A549 (cell line): ENCODE measurements around the gene CKS2.

Experiments
- CTCF ChIP-seq: fragments of >200 bp; sonication (Bioruptor Twin); formaldehyde crosslinking; IDR thresholded peaks from 3 replicates; pipeline ENCODE4 v1.5.1; 2016
- ESRRA ChIP-seq: fragments of 150-350 bp; IDR thresholded peaks from 2 replicates; pipeline ENCODE4 v1.6.1; 2014; ENCODE audit warnings: mild to moderate bottlenecking, low read length, borderline replicate concordance
- FOSL2 ChIP-seq, 2 experiments: fragments of 450-650 bp in 1 of 2; fragments of >200 bp in 1 of 2; sonication (Bioruptor Twin) in 1 of 2; formaldehyde crosslinking; IDR thresholded peaks; 2 replicates each; pipeline versions ENCODE4 v1.5.0 to v1.6.1; 2016 to 2020; ENCODE audit warnings: mild to moderate bottlenecking in 1 of 2, moderate library complexity in 1 of 2
- MAX ChIP-seq: IDR thresholded peaks from 2 replicates; pipeline ENCODE4 v1.6.1; 2012
- MYC ChIP-seq: IDR thresholded peaks from 2 replicates; pipeline ENCODE4 v1.6.1; 2012; ENCODE audit warnings: mild to moderate bottlenecking, inconsistent platforms, low read length, improper control_type of control experiment, borderline replicate concordance
- POLR2A ChIP-seq: IDR thresholded peaks from 2 replicates; pipeline ENCODE4 v1.6.1; 2012; ENCODE audit warnings: mild to moderate bottlenecking, low read length
- POLR2AphosphoS2 ChIP-seq: conservative IDR thresholded peaks from 2 replicates; pipeline ENCODE4 v1.6.1; 2012; ENCODE audit warnings: low read length, improper control_type of control experiment, inconsistent platforms
- RAD21 ChIP-seq, 2 experiments: fragments of >200 bp in 1 of 2; sonication (Bioruptor Twin) in 1 of 2; formaldehyde crosslinking in 1 of 2; IDR thresholded peaks in 1 of 2; conservative IDR thresholded peaks in 1 of 2; 2 replicates in 1 of 2; 3 replicates in 1 of 2; pipeline ENCODE4 v1.6.1; 2012 to 2018; ENCODE audit warnings: inconsistent platforms in 1 of 2
- REST ChIP-seq: fragments of 200-600 bp; sonication (generic); IDR thresholded peaks from 2 replicates; pipeline ENCODE4 v1.6.1; 2016; ENCODE audit warnings: antibody characterized with exemption, mild to moderate bottlenecking, moderate library complexity
- TP53 ChIP-seq: fragments of 250-450 bp; sonication (Bioruptor Pico); IDR thresholded peaks from 2 replicates; pipeline ENCODE4 v1.5.0; 2021; ENCODE audit warnings: mild to moderate bottlenecking, moderate library complexity
- ZC3H11A ChIP-seq: fragments of 450-650 bp; IDR thresholded peaks from 2 replicates; pipeline ENCODE4 v1.6.1; 2014; ENCODE audit warnings: antibody characterized with exemption, mild to moderate bottlenecking

- TF ChIP-seq MAX (no peak), CTCF (no peak), RAD21 (conservative IDR thresholded peaks at IDR 0.05 in 1 of 2, IDR thresholded peaks at IDR 0.05 in 1 of 2) (no peak), POLR2AphosphoS2 (no peak), POLR2A (no peak), ESRRA (no peak), TP53 (CRISPR knock-in tag) (no peak), REST (no peak), FOSL2 (IDR thresholded peaks at IDR 0.05) (no peak), FOSL2 (CRISPR knock-in tag; IDR thresholded peaks at IDR 0.05) (no peak), ZC3H11A (no peak), MYC (no peak)
Observed at GRCh38 chr9:89364666-89365531, 53.9 kb downstream of the CKS2 start.
